GM18505 (cell line): ENCODE results near the gene FANCB.

Experiments
- ATAC-seq: cut with Tn5 transposase; IDR thresholded peaks from one replicate; pipeline ENCODE4 v1.9.1; 2021; ENCODE audit not compliant: unreplicated experiment
- POLR2A ChIP-seq: IDR thresholded peaks from 4 replicates; pipeline ENCODE4 v1.6.1; 2011; ENCODE audit warnings: borderline replicate concordance; ENCODE audit not compliant: insufficient read depth, insufficient read length; ENCODE audit errors: extremely low read depth

Gene FANCB

GRCh38 chrX:14819769-14820168 lies 53.1 kb downstream of the FANCB start:
- no peak for TF ChIP-seq POLR2A

GRCh38 chrX:14817571-14817970 lies 55.3 kb downstream of the FANCB start:
- no peak for ATAC-seq
- TF ChIP-seq POLR2A = no peak

More at GRCh38 chrX:14819769-14820168, 53.1 kb downstream of the FANCB start:
- ATAC-seq = no peak

- ATAC-seq = no peak
- TF ChIP-seq POLR2A = no peak
Measured at GRCh38 chrX:14802943-14803710, 69.7 kb downstream of the FANCB start.

- no peak for TF ChIP-seq POLR2A
- no peak for ATAC-seq
Measured at GRCh38 chrX:14801136-14801535, 71.7 kb downstream of the FANCB start.

GRCh38 chrX:14798805-14799397 lies 74.0 kb downstream of the FANCB start:
- no peak for ATAC-seq
- TF ChIP-seq POLR2A = no peak
